K562 (cell line): Measurements from ENCODE around the gene HBP1. TPM values are rescaled to one million over a fixed set of nuclear protein-coding genes. Genes with fewer than 3 reads are reported as not detected.
A peak's percentile ranks its signal among the peaks of the same experiment; 100 is the strongest.

Source experiments
- ATF1 ChIP-seq, 2 experiments: fragments of 450-650 bp in 1 of 2; IDR thresholded peaks; 2 replicates each; pipeline ENCODE4 v1.6.1; 2016; ENCODE audit warnings: missing compliant biosample characterization in 1 of 2, missing genetic modification characterization in 1 of 2
- FOXP1 ChIP-seq: sonication (generic); formaldehyde crosslinking; IDR thresholded peaks from 2 replicates; pipeline ENCODE4 v1.8.0; 2022; ENCODE audit warnings: mild to moderate bottlenecking, missing genetic modification reagents
- JUNB ChIP-seq: fragments of 450-650 bp; formaldehyde crosslinking; conservative IDR thresholded peaks from 2 replicates; pipeline ENCODE4 v1.4.0; 2020; ENCODE audit warnings: mild to moderate bottlenecking
- MYC ChIP-seq, 2 experiments: fragments of 250-450 bp in 1 of 2; sonication (Bioruptor Pico) in 1 of 2; IDR thresholded peaks; 2 replicates each; pipeline versions ENCODE4 v1.5.1 to v1.6.1; 2012 to 2021; ENCODE audit warnings: low read depth in 2 of 2, borderline replicate concordance in 1 of 2, improper control_type of control experiment in 1 of 2, low read length in 1 of 2, mild to moderate bottlenecking in 1 of 2, moderate library complexity in 1 of 2
- NEUROD1 ChIP-seq: fragments of 150-350 bp; IDR thresholded peaks from 2 replicates; pipeline ENCODE4 v1.6.1; 2014; ENCODE audit warnings: borderline replicate concordance, low read length, low read depth; ENCODE audit not compliant: partially characterized antibody
- NR2C2 ChIP-seq, 2 experiments: fragments of 200-800 bp in 1 of 2; sonication (Bioruptor generic) in 1 of 2; sonication (generic) in 1 of 2; formaldehyde crosslinking in 1 of 2; IDR thresholded peaks; 2 replicates each; pipeline versions ENCODE4 v1.6.1 to v1.8.0; 2016 to 2022; ENCODE audit warnings: mild to moderate bottlenecking in 1 of 2, missing compliant biosample characterization in 1 of 2, missing genetic modification characterization in 1 of 2, missing genetic modification reagents in 1 of 2
- RB1 ChIP-seq: fragments of 450-650 bp; IDR thresholded peaks from 2 replicates; pipeline ENCODE4 v1.6.1; 2017; ENCODE audit warnings: low read depth, mild to moderate bottlenecking
- RBM15 ChIP-seq: fragments of 200-400 bp; formaldehyde crosslinking; IDR thresholded peaks from 2 replicates; pipeline ENCODE4 v1.6.1; 2018; ENCODE audit warnings: mild to moderate bottlenecking, low read length, moderate library complexity; ENCODE audit not compliant: insufficient read depth
- ZBTB17 ChIP-seq: fragments of 450-650 bp; formaldehyde crosslinking; IDR thresholded peaks from 2 replicates; pipeline ENCODE4 v1.4.0; 2020; ENCODE audit warnings: mild to moderate bottlenecking
- ZFP36 ChIP-seq: fragments of 150-350 bp; IDR thresholded peaks from 2 replicates; pipeline ENCODE4 v1.6.1; 2018; ENCODE audit warnings: low read length, low read depth; ENCODE audit not compliant: partially characterized antibody
- ZNF644 ChIP-seq: fragments of 200-800 bp; sonication (Bioruptor generic); IDR thresholded peaks from 2 replicates; pipeline ENCODE4 v1.6.1; 2016; ENCODE audit warnings: low read depth, missing genetic modification characterization, missing compliant biosample characterization
- polyA plus RNA-seq, 8 experiments: library from polyadenylated mRNA; depleted of rRNA in 4 of 8; stranded (reverse) in 5 of 8; unstranded in 3 of 8; fragments of >200 nt; fragmentation: Nextera tagmentation in 2 of 8; fragmentation: Illumina TruSeq in 1 of 8; extraction: Ambion mirVana in 2 of 8; extraction: Trizol in 1 of 8; gene quantifications; 2 replicates each; pipeline versions ENCODE4 v1.2.1 to v1.2.3, GENCODE V29; 2011 to 2014; ENCODE audit warnings: inconsistent platforms in 1 of 8, missing spikeins in 1 of 8
- total RNA-seq, 7 experiments: library from RNA; depleted of rRNA in 6 of 7; stranded (reverse); fragments of >200 nt in 6 of 7; fragmentation: Illumina TruSeq in 2 of 7; extraction: Trizol in 2 of 7; gene quantifications; 2 replicates each; pipeline versions ENCODE4 v1.2.1 to v1.2.3, GENCODE V29; 2011 to 2021; ENCODE audit warnings: low replicate concordance in 1 of 7
- TF ChIP-seq, protein P1 (sequence below): fragments of 250-450 bp; sonication (Bioruptor Pico); IDR thresholded peaks from 2 replicates; pipeline ENCODE4 v1.4.0; 2020; ENCODE audit warnings: borderline replicate concordance
- TF ChIP-seq, protein P2 (sequence below), 3 experiments: fragments of 200-800 bp in 1 of 3; fragments of 250-450 bp in 1 of 3; fragments of 450-650 bp in 1 of 3; sonication (Bioruptor Pico) in 1 of 3; sonication (Bioruptor generic) in 1 of 3; formaldehyde crosslinking in 1 of 3; IDR thresholded peaks; 2 replicates each; pipeline versions ENCODE4 v1.6.1 to v1.8.0; 2016 to 2022; ENCODE audit warnings: mild to moderate bottlenecking in 2 of 3, missing genetic modification characterization in 2 of 3, missing compliant biosample characterization in 1 of 3, moderate library complexity in 1 of 3
- TF ChIP-seq, protein P3 (sequence below): sonication (generic); formaldehyde crosslinking; IDR thresholded peaks from 2 replicates; pipeline ENCODE4 v1.8.0; 2022; ENCODE audit warnings: mild to moderate bottlenecking, low read depth, missing genetic modification reagents
- TF ChIP-seq, protein P4 (sequence below): sonication (generic); formaldehyde crosslinking; IDR thresholded peaks from 2 replicates; pipeline ENCODE4 v1.8.1; 2023; ENCODE audit warnings: mild to moderate bottlenecking, missing genetic modification reagents

The HBP1 gene
- total and polyA plus RNA-seq, 9 of the 15 experiments (the other 6 are each of a cell fraction or from before 2014, with no cell fraction given), result 18.7 to 59.9 (median 27.0) TPM

DNA sequence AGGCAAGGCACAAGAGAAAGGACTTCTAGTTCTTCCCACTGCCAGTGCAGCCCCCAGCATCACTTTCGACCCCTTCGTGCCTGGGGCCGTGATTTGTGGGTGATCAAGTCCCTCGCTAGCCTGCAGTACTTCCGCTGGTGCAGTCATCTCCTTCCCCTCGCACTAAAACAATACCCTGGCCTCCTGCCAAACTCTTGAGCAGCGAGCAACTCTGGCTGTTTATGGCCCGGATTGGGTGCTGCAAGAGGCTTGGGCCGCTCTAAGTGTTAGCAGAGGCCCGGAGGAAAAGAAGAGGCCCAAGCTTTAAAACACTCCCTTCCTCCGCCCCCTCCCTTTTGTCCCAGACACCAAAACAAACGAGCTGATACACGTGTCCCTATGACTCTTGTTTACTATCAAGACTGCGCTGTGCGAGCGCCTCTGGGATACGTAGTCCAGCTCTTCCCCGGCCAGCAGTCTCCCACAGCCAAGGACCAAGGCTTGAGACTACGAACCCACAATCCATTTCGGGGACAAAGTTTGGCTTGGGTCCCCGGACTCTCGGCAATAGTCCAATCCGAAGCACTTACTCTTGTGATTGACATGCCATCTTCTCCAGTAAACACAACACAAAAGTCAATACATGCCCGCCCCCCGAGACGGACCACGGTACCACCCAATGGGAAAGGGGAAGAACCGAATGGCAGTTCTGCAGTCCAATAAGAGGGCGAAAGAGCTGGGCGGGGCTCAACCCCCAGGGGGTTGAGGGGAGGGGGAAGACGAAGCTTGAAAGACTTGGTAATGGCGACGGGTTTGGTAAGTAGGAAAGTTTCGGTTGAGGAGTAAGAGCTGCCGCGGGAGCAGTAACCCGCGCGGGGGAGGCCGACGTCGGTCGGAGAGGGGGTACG lies at the start of gene HBP1 (continued):
- TF ChIP-seq NEUROD1 (peak; percentile 100), ATF1 (CRISPR knock-in tag; IDR thresholded peaks at IDR 0.05) (no peak), ATF1 (tag; IDR thresholded peaks at IDR 0.05) (peak; percentile 98), ZBTB17 (CRISPR knock-in tag) (0 out of 2 replicates have a peak, but pooled peaks have one; percentile 6), MYC (IDR thresholded peaks at IDR 0.05; ENCODE audit: low read depth, low read length) (peak; percentile 92), MYC (CRISPR knock-in tag; IDR thresholded peaks at IDR 0.05; ENCODE audit: borderline replicate concordance, low read depth) (no peak), FOXP1 (CRISPR knock-in tag) (peak; percentile 98), RB1 (peak; percentile 61), JUNB (CRISPR knock-in tag) (no peak), NR2C2 (CRISPR knock-in tag; IDR thresholded peaks at IDR 0.05) (0 out of 2 replicates have a peak, but pooled peaks have one; percentile 14), NR2C2 (tag; IDR thresholded peaks at IDR 0.05) (peak; percentile 95), ZFP36 (peak; percentile 28), RBM15 (no peak), ZNF644 (peak; percentile 19; the same call in 1 of the 2 replicates)
- TF ChIP-seq, protein P1, sequence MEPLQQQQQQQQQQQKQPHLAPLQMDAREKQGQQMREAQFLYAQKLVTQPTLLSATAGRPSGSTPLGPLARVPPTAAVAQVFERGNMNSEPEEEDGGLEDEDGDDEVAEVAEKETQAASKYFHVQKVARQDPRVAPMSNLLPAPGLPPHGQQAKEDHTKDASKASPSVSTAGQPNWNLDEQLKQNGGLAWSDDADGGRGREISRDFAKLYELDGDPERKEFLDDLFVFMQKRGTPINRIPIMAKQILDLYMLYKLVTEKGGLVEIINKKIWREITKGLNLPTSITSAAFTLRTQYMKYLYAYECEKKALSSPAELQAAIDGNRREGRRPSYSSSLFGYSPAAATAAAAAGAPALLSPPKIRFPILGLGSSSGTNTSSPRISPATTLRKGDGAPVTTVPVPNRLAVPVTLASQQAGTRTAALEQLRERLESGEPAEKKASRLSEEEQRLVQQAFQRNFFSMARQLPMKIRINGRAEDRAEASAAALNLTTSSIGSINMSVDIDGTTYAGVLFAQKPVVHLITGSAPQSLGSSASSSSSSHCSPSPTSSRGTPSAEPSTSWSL (CRISPR knock-in tag), result no peak
- TF ChIP-seq, protein P2, sequence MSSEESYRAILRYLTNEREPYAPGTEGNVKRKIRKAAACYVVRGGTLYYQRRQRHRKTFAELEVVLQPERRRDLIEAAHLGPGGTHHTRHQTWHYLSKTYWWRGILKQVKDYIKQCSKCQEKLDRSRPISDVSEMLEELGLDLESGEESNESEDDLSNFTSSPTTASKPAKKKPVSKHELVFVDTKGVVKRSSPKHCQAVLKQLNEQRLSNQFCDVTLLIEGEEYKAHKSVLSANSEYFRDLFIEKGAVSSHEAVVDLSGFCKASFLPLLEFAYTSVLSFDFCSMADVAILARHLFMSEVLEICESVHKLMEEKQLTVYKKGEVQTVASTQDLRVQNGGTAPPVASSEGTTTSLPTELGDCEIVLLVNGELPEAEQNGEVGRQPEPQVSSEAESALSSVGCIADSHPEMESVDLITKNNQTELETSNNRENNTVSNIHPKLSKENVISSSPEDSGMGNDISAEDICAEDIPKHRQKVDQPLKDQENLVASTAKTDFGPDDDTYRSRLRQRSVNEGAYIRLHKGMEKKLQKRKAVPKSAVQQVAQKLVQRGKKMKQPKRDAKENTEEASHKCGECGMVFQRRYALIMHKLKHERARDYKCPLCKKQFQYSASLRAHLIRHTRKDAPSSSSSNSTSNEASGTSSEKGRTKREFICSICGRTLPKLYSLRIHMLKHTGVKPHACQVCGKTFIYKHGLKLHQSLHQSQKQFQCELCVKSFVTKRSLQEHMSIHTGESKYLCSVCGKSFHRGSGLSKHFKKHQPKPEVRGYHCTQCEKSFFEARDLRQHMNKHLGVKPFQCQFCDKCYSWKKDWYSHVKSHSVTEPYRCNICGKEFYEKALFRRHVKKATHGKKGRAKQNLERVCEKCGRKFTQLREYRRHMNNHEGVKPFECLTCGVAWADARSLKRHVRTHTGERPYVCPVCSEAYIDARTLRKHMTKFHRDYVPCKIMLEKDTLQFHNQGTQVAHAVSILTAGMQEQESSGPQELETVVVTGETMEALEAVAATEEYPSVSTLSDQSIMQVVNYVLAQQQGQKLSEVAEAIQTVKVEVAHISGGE (CRISPR knock-in tag; IDR thresholded peaks at IDR 0.05), result peak in 1 of 3 experiments; percentile 87; a peak in 3 of 6 replicates
- TF ChIP-seq, protein P3, sequence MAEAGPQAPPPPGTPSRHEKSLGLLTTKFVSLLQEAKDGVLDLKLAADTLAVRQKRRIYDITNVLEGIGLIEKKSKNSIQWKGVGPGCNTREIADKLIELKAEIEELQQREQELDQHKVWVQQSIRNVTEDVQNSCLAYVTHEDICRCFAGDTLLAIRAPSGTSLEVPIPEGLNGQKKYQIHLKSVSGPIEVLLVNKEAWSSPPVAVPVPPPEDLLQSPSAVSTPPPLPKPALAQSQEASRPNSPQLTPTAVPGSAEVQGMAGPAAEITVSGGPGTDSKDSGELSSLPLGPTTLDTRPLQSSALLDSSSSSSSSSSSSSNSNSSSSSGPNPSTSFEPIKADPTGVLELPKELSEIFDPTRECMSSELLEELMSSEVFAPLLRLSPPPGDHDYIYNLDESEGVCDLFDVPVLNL (CRISPR knock-in tag), result 0 out of 2 replicates have a peak, but pooled peaks have one; percentile 66
- TF ChIP-seq, protein P4, sequence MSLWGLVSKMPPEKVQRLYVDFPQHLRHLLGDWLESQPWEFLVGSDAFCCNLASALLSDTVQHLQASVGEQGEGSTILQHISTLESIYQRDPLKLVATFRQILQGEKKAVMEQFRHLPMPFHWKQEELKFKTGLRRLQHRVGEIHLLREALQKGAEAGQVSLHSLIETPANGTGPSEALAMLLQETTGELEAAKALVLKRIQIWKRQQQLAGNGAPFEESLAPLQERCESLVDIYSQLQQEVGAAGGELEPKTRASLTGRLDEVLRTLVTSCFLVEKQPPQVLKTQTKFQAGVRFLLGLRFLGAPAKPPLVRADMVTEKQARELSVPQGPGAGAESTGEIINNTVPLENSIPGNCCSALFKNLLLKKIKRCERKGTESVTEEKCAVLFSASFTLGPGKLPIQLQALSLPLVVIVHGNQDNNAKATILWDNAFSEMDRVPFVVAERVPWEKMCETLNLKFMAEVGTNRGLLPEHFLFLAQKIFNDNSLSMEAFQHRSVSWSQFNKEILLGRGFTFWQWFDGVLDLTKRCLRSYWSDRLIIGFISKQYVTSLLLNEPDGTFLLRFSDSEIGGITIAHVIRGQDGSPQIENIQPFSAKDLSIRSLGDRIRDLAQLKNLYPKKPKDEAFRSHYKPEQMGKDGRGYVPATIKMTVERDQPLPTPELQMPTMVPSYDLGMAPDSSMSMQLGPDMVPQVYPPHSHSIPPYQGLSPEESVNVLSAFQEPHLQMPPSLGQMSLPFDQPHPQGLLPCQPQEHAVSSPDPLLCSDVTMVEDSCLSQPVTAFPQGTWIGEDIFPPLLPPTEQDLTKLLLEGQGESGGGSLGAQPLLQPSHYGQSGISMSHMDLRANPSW (CRISPR knock-in tag), result no peak; the same call in 1 of the 2 replicates
